Endometrial microvascular endothelial cells (primary cell): Measurements from ENCODE around the gene CORO2A. TPM values are rescaled to one million over a fixed set of nuclear protein-coding genes. Genes with fewer than 3 reads are reported as not detected.
"Not testable (repeated sequence)": the region's sequence is repeated elsewhere in the genome, so short reads cannot be mapped to it uniquely, and the experiment has no call there.

ENCODE experiments used
- in situ Hi-C: cut with HindIII; loops from 2 replicates; pipeline ENCODE4 v1.10.0; 2017; ENCODE audit warnings: low sequenced_read_pairs, low pct_unique_long_range_greater_than_20kb; ENCODE audit errors: inconsistent ontology term
- total RNA-seq: library from RNA; depleted of rRNA; stranded (reverse); fragments of >200 nt; gene quantifications from one replicate; pipeline ENCODE4 v1.2.3, GENCODE V29; 2015; ENCODE audit errors: inconsistent ontology term

CORO2A gene
- total RNA-seq, 1 donor from 2014 or later, result 3.0 TPM

GRCh38 chr9:98178874-98179850 is 13.3 kb downstream of the CORO2A start:
- in situ Hi-C loops, result no loop called here

DNA sequence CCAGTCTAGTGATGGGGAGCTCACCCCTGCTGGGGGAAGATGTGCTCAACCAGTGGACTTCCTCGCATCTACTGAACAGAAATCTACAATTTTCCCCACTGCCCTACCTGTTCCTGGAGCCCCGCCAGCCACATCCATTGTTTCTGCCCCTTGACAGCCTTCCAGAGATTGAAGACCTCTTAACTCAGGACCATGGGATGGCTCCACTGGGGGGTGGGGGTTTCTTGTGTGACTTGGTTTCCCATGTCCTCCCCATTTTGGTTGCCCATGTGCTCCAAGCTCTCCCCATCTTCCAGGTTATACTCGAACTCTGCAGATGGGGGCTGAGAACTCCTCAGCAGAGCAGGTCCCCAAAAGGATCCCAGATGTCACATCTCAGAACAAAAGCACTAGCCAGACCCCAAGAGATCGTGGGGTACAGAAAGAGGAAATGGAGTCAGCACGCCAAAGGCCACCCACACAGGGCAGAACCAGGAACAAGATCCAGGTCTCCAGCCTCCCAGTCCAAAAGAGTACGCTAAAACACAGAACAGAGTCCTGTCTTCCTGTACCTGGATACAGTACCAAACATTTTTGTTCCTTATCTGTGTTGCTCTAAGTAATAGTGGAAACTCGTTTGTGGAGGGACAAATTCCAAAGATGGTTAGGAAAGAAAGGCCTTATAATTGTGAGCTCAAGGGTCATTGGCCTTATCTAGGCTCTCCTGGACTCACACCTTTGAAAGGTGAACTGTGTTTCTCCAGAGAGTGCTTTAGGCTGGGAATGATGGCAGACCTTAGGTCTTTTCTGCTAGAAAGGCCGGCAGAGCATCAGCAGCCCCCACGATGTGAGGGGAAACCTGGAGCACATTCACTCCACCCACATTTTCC is 15.8 kb downstream of the CORO2A start:
- in situ Hi-C loops, result no loop called here

- in situ Hi-C loops, result no loop called here
Observed at GRCh38 chr9:98175762-98176161, 16.7 kb downstream of the CORO2A start.

GRCh38 chr9:98175028-98175569 is 17.3 kb downstream of the CORO2A start:
- in situ Hi-C loops, result no loop called here

GRCh38 chr9:98174502-98174918 is 17.9 kb downstream of the CORO2A start:
- in situ Hi-C loops, result not testable (repeated sequence)

GRCh38 chr9:98173181-98173580 is 19.3 kb downstream of the CORO2A start:
- in situ Hi-C loops, result no loop called here

DNA sequence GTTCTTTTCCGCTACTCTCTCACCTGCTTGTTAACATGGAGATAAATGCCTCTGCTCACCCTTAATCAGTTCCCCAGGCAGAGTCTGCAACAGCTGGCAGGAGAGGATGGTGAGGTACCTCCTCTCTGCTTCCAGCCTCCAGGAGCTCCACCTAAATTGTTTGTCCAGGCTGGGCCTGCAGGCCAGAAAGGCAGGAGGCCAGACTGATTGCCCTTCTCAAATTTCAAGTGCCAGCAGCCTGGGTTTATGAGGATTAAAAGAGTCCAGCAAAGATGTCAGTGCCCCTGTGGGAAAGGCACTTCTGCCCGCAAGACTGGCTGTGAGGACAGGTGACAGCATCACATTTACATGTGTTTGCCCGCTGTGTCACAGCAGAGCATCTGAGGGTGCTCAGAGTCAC is 19.8 kb downstream of the CORO2A start:
- in situ Hi-C loops, result no loop called here

DNA sequence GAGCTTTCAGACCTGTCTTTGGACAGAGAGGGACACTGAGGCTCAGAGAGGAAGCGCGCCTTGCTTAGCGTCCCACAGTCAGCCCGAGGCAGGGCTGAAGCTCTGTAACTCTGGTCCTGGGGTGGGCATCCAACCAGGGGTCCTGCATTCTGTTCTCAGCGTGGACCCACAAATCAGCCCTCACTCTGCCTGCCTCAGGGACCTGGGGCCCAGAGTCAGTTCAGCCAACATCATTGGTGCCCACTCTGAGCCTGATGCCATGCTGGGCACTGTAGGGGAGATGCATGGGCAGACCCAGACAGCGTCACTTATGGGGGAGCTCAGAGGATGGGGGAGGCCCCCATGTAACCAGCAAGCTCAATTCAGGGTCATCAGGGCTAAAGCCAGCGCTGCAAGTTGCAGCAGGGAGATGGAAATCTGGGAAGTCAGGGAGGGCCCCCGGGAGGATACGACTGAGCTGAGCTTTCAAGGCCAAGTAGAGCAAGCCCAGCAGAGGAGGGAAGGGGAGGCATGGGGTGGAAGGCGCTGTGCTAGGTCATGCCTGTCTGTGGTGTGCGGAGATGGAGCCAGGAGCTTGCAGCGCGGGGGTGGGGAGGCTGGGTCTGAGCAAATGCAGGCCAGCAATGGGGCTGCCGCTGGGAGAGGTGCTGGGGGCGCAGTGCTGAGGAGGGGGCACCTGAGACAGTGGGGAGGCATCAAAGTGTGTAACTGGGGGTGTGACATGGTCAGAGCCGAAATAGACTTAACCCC is 21.1 kb downstream of the CORO2A start:
- in situ Hi-C loops, result no loop called here

GRCh38 chr9:98168941-98169488 is 23.4 kb downstream of the CORO2A start:
- in situ Hi-C loops, result no loop called here

- in situ Hi-C loops, result no loop called here
Observed at GRCh38 chr9:98168153-98168780, 24.2 kb downstream of the CORO2A start.

DNA sequence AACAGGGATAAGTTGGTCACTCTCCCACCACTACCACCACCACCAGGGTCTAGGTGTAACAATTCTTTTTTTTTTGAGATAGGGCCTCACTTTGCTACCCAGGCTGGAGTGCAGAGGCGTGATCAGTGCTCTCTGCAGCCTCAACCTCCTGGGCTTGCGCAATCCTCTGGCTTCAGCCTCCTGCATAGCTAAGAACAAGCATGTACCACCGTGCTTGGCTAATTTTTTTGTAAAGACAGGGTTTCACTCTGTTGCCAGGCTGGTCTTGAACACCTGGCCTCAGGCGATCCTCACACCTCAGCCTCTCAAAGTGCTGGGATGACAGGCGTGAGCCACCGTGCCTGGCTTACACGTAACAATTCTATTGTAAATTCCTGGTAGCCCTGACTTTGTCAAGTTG is 27.5 kb downstream of the CORO2A start:
- in situ Hi-C loops, result no loop called here

DNA sequence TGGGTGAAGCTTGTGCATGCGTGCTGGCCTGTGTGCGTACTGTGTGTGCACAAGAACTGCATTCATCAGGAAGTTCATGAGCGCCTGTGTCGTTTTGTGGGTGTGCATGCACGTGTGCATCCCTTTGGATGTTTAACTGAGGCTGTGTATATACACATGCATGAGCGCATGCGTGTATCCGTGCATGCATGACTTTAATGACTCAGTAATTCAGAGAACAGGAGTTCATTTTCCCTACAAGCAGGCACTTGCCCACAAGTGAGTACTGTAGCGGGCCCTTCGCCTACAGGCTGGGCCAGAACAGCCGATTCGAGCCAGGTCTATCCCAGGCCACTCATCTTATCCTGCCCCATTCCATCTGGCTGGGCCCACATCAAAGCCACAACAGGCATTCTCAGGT is 29.8 kb downstream of the CORO2A start:
- in situ Hi-C loops, result no loop called here

- in situ Hi-C loops, result no loop called here
Observed at GRCh38 chr9:98161851-98162250, 30.6 kb downstream of the CORO2A start.

GRCh38 chr9:98159790-98160189 is 32.6 kb downstream of the CORO2A start:
- in situ Hi-C loops, result no loop called here

DNA sequence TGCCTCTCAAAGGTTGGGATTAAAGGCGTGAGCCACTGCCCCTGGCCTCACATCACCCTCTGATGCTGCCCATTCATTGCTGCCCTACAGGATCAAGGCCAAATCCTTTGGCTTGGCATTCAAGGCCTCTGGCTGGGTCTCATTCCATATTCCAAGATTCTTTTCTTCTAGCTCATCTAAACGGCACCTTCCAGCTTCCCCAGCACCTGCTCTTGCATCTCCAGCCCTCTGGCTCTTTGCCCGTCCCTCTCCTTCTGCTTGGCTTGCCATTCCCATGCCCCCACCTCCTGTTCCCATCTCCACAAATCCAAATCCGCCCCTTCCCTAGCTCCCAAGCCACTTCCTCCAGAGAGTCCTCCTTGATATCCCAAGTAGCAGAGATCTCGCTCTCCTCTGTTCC is 33.1 kb downstream of the CORO2A start:
- in situ Hi-C loops, result no loop called here

DNA sequence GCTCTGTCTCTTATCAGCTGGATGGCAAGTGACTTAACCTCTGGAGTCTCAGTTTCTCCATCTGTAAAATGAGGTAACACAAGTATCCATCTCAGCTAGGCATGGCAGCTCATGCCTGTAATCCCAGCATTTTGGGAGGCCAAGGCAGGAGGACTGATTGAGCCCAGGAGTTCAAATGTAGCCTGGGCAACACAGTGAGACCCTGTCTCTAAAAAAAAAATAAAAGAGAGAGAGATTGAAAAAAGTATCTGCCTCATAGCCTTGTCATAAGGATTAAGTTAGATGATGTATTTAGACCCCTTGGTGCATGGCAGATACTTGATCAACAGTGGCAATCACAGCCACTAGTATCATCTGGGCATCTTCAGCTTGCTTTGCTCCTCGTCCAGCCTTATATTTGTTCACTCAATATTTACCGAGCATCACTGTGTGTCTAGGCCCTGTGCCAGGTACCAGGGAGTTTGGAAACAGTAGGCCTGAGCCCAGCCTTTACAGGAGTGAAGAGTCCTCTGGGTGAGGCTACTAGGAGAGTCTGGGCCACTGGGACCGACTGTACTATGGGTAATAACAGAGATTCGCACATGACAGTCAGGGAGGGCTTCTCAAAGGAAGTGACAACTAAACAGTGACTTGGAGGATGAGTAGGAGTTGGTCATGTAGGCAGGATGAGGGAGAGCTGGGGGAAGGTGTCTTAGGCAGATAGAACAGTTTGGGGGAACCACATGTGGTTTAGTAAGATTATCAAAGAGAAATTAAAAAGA is 34.2 kb downstream of the CORO2A start:
- in situ Hi-C loops, result no loop called here

GRCh38 chr9:98157372-98157771 is 35.1 kb downstream of the CORO2A start:
- in situ Hi-C loops, result no loop called here
